Cardiac muscle cell (in vitro differentiated cells and primary cell): Measurements from ENCODE around the gene NEO1. TPM values are rescaled to one million over a fixed set of nuclear protein-coding genes. Genes with fewer than 3 reads are reported as not detected.

Experiments used
- DNase-seq, 2 donors: peaks; one replicate each; pipeline versions ENCODE4 v3.0.0 to v3.0.0-alpha.2; 2010 to 2017; ENCODE audit warnings: low read depth in 1 of 2, low spot score in 1 of 2
- H3K27ac ChIP-seq: fragments of 200-600 bp; sonication (generic); 2 replicates; pipeline ENCODE4 v1.5.1; 2016
- H3K27me3 ChIP-seq: fragments of 200-600 bp; sonication (generic); 2 replicates; pipeline ENCODE4 v1.6.0; 2016; ENCODE audit warnings: control low read depth
- H3K36me3 ChIP-seq: fragments of 200-600 bp; sonication (generic); 2 replicates; pipeline ENCODE4 v1.5.1; 2016; ENCODE audit warnings: control low read depth
- H3K4me1 ChIP-seq: fragments of 200-600 bp; sonication (generic); 2 replicates; pipeline ENCODE4 v1.8.1; 2017; ENCODE audit warnings: low read depth, mild to moderate bottlenecking, mixed run types
- H3K4me3 ChIP-seq: fragments of 200-600 bp; sonication (generic); 2 replicates; pipeline ENCODE4 v1.5.1; 2016; ENCODE audit warnings: mild to moderate bottlenecking
- H3K9me3 ChIP-seq: fragments of 200-600 bp; sonication (generic); 2 replicates; pipeline ENCODE4 v1.5.1; 2017; ENCODE audit warnings: low read depth, mild to moderate bottlenecking, control low read depth
- CTCF ChIP-seq: IDR thresholded peaks from 2 replicates; pipeline ENCODE4 v1.5.1; 2012; ENCODE audit warnings: low read depth, mild to moderate bottlenecking, low read length
- polyA plus RNA-seq: library from polyadenylated mRNA; unstranded; fragments of >200 nt; fragmentation: Nextera tagmentation; extraction: Ambion mirVana; gene quantifications from 2 replicates; pipeline ENCODE4 v1.2.1, GENCODE V29; 2016
- total RNA-seq: library from RNA; depleted of rRNA; stranded (reverse); fragments of >200 nt; gene quantifications from 2 replicates; pipeline ENCODE4 v1.2.3, GENCODE V29; 2016

The NEO1 gene
- total and polyA plus RNA-seq, 2 experiments from 2014 or later, result 12.9 to 37.4 TPM

GRCh38 chr15:73246898-73247297, 194.6 kb downstream of the NEO1 start:
- Histone ChIP-seq H3K9me3 (no peaks in the 10 kb centered on the region), H3K4me1 (no peaks in the 10 kb centered on the region), H3K27me3 (no peaks in the 10 kb centered on the region), H3K36me3 (peaks cover 21% of the 10 kb centered on the region), H3K4me3 (no peak overlapping the region), H3K27ac (no peak overlapping the region)
- no peak for DNase-seq
- no peak for TF ChIP-seq CTCF

- H3K36me3 ChIP-seq, result peaks cover 21% of the 10 kb centered on the region
- no peaks in the 10 kb centered on the region for H3K27me3 ChIP-seq
- no peaks in the 10 kb centered on the region for H3K4me1 ChIP-seq
- H3K4me3 ChIP-seq, result no peak overlapping the region
- no peak for TF ChIP-seq CTCF
- H3K9me3 ChIP-seq, result no peaks in the 10 kb centered on the region
- DNase-seq, result no peak
- H3K27ac ChIP-seq, result no peak overlapping the region
Observed at GRCh38 chr15:73247331-73247730, 195.1 kb downstream of the NEO1 start.

- H3K27me3 ChIP-seq, result no peaks in the 10 kb centered on the region
- DNase-seq, result no peak
- no peaks in the 10 kb centered on the region for H3K9me3 ChIP-seq
- H3K4me1 ChIP-seq, result no peaks in the 10 kb centered on the region
- H3K27ac ChIP-seq, result no peak overlapping the region
- no peak for TF ChIP-seq CTCF
- no peak overlapping the region for H3K4me3 ChIP-seq
- peaks cover 31% of the 10 kb centered on the region for H3K36me3 ChIP-seq
Observed at GRCh38 chr15:73249499-73249898, 197.2 kb downstream of the NEO1 start.

- no peak for TF ChIP-seq CTCF
- no peaks in the 10 kb centered on the region for H3K27me3 ChIP-seq
- no peaks in the 10 kb centered on the region for H3K9me3 ChIP-seq
- DNase-seq, result no peak
- peaks cover 40% of the 10 kb centered on the region for H3K36me3 ChIP-seq
- no peaks in the 10 kb centered on the region for H3K4me1 ChIP-seq
- no peak overlapping the region for H3K27ac ChIP-seq
- no peak overlapping the region for H3K4me3 ChIP-seq
Observed at GRCh38 chr15:73254598-73254997, 202.3 kb downstream of the NEO1 start.

- Histone ChIP-seq H3K27me3 (no peaks in the 10 kb centered on the region), H3K9me3 (no peaks in the 10 kb centered on the region), H3K4me1 (no peaks in the 10 kb centered on the region), H3K4me3 (no peak overlapping the region), H3K36me3 (peaks cover 41% of the 10 kb centered on the region), H3K27ac (no peak overlapping the region)
- no peak for TF ChIP-seq CTCF
- DNase-seq, result no peak
Observed at GRCh38 chr15:73258271-73259108, 206.2 kb downstream of the NEO1 start.
